ENCODE results near the gene RPS6KA2.
A peak's percentile ranks its signal among the peaks of the same experiment; 100 is the strongest.

The RPS6KA2 gene

GRCh38 chr6:166554316-166554715, 72.7 kb downstream of the RPS6KA2 start:
- DNase-seq (no peak), ATAC-seq (replicated peaks) (no peak)
- no peak overlapping the region for H3K4me3 Mint-ChIP-seq
- H3K36me3 Mint-ChIP-seq, result peaks cover 6 to 7% of the 10 kb centered on the region in 2 donors
- peaks cover 17 to 21% of the 10 kb centered on the region in 2 donors for H3K27me3 Mint-ChIP-seq
- peaks cover 8 to 14% of the 10 kb centered on the region in 2 donors for H3K4me1 Mint-ChIP-seq
- peaks cover 0 to 2% of the 10 kb centered on the region in 2 donors for H3K9me3 Mint-ChIP-seq
- no peak overlapping the region for H3K27ac Mint-ChIP-seq

GRCh38 chr6:166553563-166554271, 73.3 kb downstream of the RPS6KA2 start:
- peaks cover 8 to 14% of the 10 kb centered on the region in 2 donors for H3K4me1 Mint-ChIP-seq
- ATAC-seq (replicated peaks) (no peak), DNase-seq (no peak)

DNA sequence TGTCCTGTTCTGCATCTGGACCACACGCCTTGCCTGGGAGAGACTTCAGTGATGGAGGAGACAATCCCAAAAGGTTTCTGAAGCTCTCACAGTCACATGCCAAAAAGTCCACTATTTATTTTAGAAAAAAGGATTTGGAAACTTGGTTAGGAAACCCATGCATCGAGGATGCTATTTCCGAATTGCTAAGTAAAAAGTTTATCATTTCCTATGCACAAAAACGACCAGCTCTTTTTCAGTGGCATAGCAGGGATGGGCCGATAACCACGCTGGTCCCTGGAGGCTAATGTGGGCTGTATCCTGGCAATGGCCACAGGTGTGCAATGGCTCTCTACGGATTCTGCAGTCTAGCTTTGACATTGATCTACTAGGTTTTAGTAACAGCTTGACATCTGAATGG, 74.5 kb downstream of the RPS6KA2 start:
- no peak for ATAC-seq (replicated peaks)
- peaks cover 8 to 14% of the 10 kb centered on the region in 2 donors for H3K4me1 Mint-ChIP-seq
- H3K27ac Mint-ChIP-seq, result no peak overlapping the region
- H3K36me3 Mint-ChIP-seq, result peaks cover 3 to 7% of the 10 kb centered on the region in 2 donors
- DNase-seq, result no peak
- no peak overlapping the region for H3K4me3 Mint-ChIP-seq
- H3K27me3 Mint-ChIP-seq, result peaks cover 17 to 21% of the 10 kb centered on the region in 2 donors
- no peaks in the 10 kb centered on the region for H3K9me3 Mint-ChIP-seq

More at GRCh38 chr6:166553563-166554271, 73.3 kb downstream of the RPS6KA2 start:
- Mint-ChIP-seq H3K9me3 (no peaks in the 10 kb centered on the region), H3K4me3 (no peak overlapping the region), H3K27ac (no peak overlapping the region), H3K36me3 (peaks cover 4 to 7% of the 10 kb centered on the region in 2 donors), H3K27me3 (peaks cover 17 to 21% of the 10 kb centered on the region in 2 donors)

GRCh38 chr6:166551754-166552495, 75.1 kb downstream of the RPS6KA2 start:
- Mint-ChIP-seq H3K9me3 (no peaks in the 10 kb centered on the region), H3K4me1 (peaks cover 4 to 7% of the 10 kb centered on the region in 2 donors), H3K27me3 (peaks cover 12 to 14% of the 10 kb centered on the region in 2 donors), H3K4me3 (no peak overlapping the region), H3K27ac (peak overlapping the region; percentile 52), H3K36me3 (peaks cover 3 to 12% of the 10 kb centered on the region in 2 donors)
- ATAC-seq (replicated peaks) (no peak), DNase-seq (no peak)

GRCh38 chr6:166546653-166547052, 80.4 kb downstream of the RPS6KA2 start:
- H3K36me3 Mint-ChIP-seq, result peaks cover 3 to 18% of the 10 kb centered on the region in 2 donors
- no peak for ATAC-seq (replicated peaks)
- H3K4me3 Mint-ChIP-seq, result no peak overlapping the region
- no peak for DNase-seq
- no peaks in the 10 kb centered on the region for H3K9me3 Mint-ChIP-seq
- peaks cover 4 to 6% of the 10 kb centered on the region in 2 donors for H3K4me1 Mint-ChIP-seq
- peaks cover 0 to 5% of the 10 kb centered on the region in 2 donors for H3K27me3 Mint-ChIP-seq
- H3K27ac Mint-ChIP-seq, result no peak overlapping the region

GRCh38 chr6:166545156-166546034, 81.7 kb downstream of the RPS6KA2 start:
- no peak overlapping the region for H3K27ac Mint-ChIP-seq
- peaks cover 3 to 18% of the 10 kb centered on the region in 2 donors for H3K36me3 Mint-ChIP-seq
- DNase-seq, result no peak
- no peak overlapping the region for H3K4me3 Mint-ChIP-seq
- ATAC-seq (replicated peaks), result no peak
- H3K4me1 Mint-ChIP-seq, result peaks cover 15 to 17% of the 10 kb centered on the region in 2 donors
- no peaks in the 10 kb centered on the region for H3K27me3 Mint-ChIP-seq
- H3K9me3 Mint-ChIP-seq, result no peaks in the 10 kb centered on the region

GRCh38 chr6:166544296-166544605, 82.8 kb downstream of the RPS6KA2 start:
- no peak for DNase-seq
- Mint-ChIP-seq H3K27ac (peak overlapping the region; percentile 37), H3K4me1 (peaks cover 15 to 22% of the 10 kb centered on the region in 2 donors), H3K36me3 (peaks cover 0 to 16% of the 10 kb centered on the region in 2 donors), H3K4me3 (no peak overlapping the region), H3K27me3 (no peaks in the 10 kb centered on the region), H3K9me3 (no peaks in the 10 kb centered on the region)
- ATAC-seq (replicated peaks), result no peak

GRCh38 chr6:166543603-166544295, 83.3 kb downstream of the RPS6KA2 start:
- Mint-ChIP-seq H3K4me1 (peaks cover 15 to 24% of the 10 kb centered on the region in 2 donors), H3K9me3 (no peaks in the 10 kb centered on the region), H3K27ac (peak overlapping the region; percentile 37), H3K4me3 (no peak overlapping the region), H3K36me3 (peaks cover 0 to 15% of the 10 kb centered on the region in 2 donors), H3K27me3 (no peaks in the 10 kb centered on the region)
- no peak for ATAC-seq (replicated peaks)
- no peak for DNase-seq

DNA sequence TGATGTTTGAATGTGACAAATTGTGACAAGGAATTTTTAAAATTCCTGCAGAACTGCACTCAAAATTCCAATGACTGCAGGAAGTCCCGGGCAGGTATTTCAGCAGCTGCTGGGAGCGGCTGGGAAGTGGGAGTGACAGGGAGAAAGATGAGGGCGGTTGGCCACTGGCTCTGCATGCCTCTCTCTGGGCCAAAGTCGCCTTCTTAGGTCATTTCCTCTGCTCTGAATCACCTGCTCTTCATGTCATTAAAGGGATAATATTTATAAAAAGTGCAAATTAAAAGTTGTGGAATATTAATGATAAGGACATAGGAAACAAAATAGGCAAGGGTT, 84.5 kb downstream of the RPS6KA2 start:
- Mint-ChIP-seq H3K27me3 (no peaks in the 10 kb centered on the region), H3K36me3 (peaks cover 0 to 15% of the 10 kb centered on the region in 2 donors), H3K4me1 (peaks cover 15 to 24% of the 10 kb centered on the region in 2 donors), H3K27ac (no peak overlapping the region), H3K9me3 (no peaks in the 10 kb centered on the region), H3K4me3 (no peak overlapping the region)
- ATAC-seq (replicated peaks) (no peak), DNase-seq (no peak)

DNA sequence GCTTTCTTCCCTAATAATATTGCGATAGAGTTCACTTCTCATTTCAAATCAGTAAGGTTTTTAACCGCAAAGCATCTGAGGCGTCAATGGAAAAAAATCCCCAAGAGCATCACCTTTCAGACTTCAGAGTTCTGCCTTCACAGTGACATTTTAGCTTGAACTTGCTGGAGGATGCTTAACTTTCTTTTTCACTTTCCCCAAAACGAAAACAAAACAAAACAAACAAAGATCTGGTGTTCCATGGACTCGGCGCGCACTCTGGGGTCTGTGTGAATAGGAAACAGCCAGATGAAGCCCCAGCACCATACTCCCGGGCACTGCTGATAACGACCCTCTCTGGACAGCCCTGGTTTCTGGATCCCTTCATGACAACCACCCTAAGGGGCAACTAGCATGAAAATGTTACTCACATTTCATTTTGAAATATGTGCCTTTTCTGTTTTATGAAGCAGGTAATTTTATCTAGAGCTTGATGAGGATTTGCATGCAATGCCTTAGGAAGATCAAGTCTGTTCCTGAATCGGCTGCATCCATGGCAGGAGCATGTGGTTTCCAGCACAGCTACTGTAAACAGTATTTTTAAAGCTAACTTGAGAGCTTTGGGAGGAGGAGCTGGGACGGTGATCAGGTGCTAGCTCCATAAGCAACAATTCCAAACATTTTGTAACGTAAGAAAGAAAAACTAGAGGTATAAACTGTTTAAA, 85.0 kb downstream of the RPS6KA2 start:
- H3K4me3 Mint-ChIP-seq, result peak overlapping the region; percentile 69 to 73
- peaks cover 15 to 24% of the 10 kb centered on the region in 2 donors for H3K4me1 Mint-ChIP-seq
- ATAC-seq (replicated peaks) (peak; percentile 42 to 49), DNase-seq (no peak)
- H3K9me3 Mint-ChIP-seq, result no peaks in the 10 kb centered on the region
- H3K36me3 Mint-ChIP-seq, result peaks cover 2 to 16% of the 10 kb centered on the region in 2 donors
- peak overlapping the region; percentile 84 for H3K27ac Mint-ChIP-seq
- H3K27me3 Mint-ChIP-seq, result no peaks in the 10 kb centered on the region

DNA sequence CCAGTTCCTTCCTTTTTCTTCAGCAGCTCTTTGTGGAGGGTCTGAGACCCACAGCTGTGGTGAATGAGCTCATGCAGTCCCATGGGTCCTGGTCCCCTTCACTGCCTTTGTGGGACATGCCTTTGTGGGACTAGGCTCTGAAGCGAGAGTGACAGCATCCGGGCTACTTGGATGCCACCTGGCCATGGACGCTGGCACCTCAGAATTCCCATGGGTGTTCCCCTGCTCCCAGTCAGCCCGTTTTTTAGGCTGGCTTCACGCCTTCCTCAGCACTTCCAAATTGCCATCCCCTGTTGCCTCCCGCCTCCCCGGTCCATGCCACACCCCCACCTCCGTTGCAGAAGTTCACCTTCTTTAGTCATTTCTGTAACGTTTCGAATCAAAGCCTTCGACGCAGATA, 85.7 kb downstream of the RPS6KA2 start:
- peaks cover 2 to 15% of the 10 kb centered on the region in 2 donors for H3K36me3 Mint-ChIP-seq
- DNase-seq (no peak), ATAC-seq (replicated peaks) (peak; percentile 39 to 59)
- peaks cover 15 to 24% of the 10 kb centered on the region in 2 donors for H3K4me1 Mint-ChIP-seq
- peak overlapping the region; percentile 69 to 73 for H3K4me3 Mint-ChIP-seq
- no peaks in the 10 kb centered on the region for H3K9me3 Mint-ChIP-seq
- no peaks in the 10 kb centered on the region for H3K27me3 Mint-ChIP-seq
- H3K27ac Mint-ChIP-seq, result peak overlapping the region; percentile 84

DNA sequence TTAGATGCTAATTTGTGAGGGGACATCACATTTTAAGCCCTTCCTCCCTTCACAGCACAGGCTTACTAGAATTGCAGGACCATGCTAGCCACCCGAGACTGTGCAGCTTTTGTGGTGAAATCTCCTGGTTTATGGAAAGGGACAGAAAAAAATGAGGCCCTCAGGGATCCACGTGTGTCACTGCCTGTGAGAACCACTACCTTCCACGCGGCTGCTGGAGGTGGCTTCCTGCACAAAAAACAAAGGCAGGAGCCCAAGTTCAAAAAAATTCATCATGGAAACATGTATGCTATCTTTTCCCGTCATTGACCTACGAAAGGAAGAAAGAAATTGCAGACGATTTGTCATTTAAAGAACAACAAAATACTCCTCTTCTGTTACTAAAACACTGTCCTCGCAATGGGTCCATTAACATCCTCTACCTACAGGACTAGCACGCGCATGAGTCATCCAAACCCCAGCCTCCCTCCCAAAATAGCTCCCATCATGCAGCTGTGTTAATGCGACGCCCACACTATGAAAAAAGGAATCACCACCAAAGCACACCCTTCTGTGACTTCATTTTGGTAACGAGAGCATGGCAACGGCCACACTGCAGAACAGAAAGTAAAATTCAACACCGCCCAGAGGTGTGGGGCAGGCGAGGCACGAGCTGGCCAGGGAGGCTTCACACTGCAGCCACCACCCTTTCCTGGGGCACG, 86.3 kb downstream of the RPS6KA2 start:
- Mint-ChIP-seq H3K36me3 (peaks cover 2 to 12% of the 10 kb centered on the region in 2 donors), H3K4me1 (peaks cover 15 to 24% of the 10 kb centered on the region in 2 donors), H3K4me3 (peak overlapping the region; percentile 69 to 73), H3K27ac (peak overlapping the region; percentile 84), H3K9me3 (no peaks in the 10 kb centered on the region), H3K27me3 (no peaks in the 10 kb centered on the region)
- ATAC-seq (replicated peaks) (peak; percentile 90 to 91), DNase-seq (peak; percentile 53)

GRCh38 chr6:166539543-166539942, 87.5 kb downstream of the RPS6KA2 start:
- DNase-seq (no peak), ATAC-seq (replicated peaks) (no peak)
- H3K4me1 Mint-ChIP-seq, result peaks cover 15 to 24% of the 10 kb centered on the region in 2 donors
- H3K27me3 Mint-ChIP-seq, result no peaks in the 10 kb centered on the region
- H3K27ac Mint-ChIP-seq, result no peak overlapping the region
- no peaks in the 10 kb centered on the region for H3K9me3 Mint-ChIP-seq
- peaks cover 2 to 9% of the 10 kb centered on the region in 2 donors for H3K36me3 Mint-ChIP-seq
- H3K4me3 Mint-ChIP-seq, result no peak overlapping the region
